RWPE2 (cell line): ENCODE data around the gene TSPAN5.
A peak's percentile ranks its signal among the peaks of the same experiment; 100 is the strongest.

ENCODE experiments used
- ATAC-seq: fragments of 200-7000 bp; cut with Tn5 transposase; 3 replicates; pipeline ENCODE4 v1.9.1; 2021; ENCODE audit warnings: low read depth
- DNase-seq: peaks from one replicate; pipeline ENCODE4 v3.0.0-alpha.2; 2020; ENCODE audit warnings: low spot score
- H3K27ac ChIP-seq: fragments of 450-650 bp; 2 replicates; pipeline ENCODE4 v1.5.1; 2017; ENCODE audit warnings: mild to moderate bottlenecking; ENCODE audit not compliant: poor library complexity, severe bottlenecking
- H3K27me3 ChIP-seq: fragments of 250-450 bp; sonication (Bioruptor Pico); 2 replicates; pipeline ENCODE4 v1.5.1; 2021; ENCODE audit warnings: mild to moderate bottlenecking, moderate library complexity; ENCODE audit not compliant: insufficient read depth, poor library complexity, severe bottlenecking
- H3K36me3 ChIP-seq: fragments of 250-450 bp; sonication (Bioruptor Pico); 2 replicates; pipeline ENCODE4 v1.5.1; 2020; ENCODE audit warnings: low read depth, mild to moderate bottlenecking, moderate library complexity
- H3K4me1 ChIP-seq: fragments of 250-450 bp; sonication (Bioruptor Pico); 2 replicates; pipeline ENCODE4 v1.5.1; 2021; ENCODE audit warnings: mild to moderate bottlenecking, moderate library complexity; ENCODE audit not compliant: insufficient read depth, poor library complexity, severe bottlenecking
- H3K4me3 ChIP-seq: fragments of 250-450 bp; sonication (Bioruptor Pico); 2 replicates; pipeline ENCODE4 v1.5.1; 2021; ENCODE audit warnings: mild to moderate bottlenecking, moderate library complexity; ENCODE audit not compliant: severe bottlenecking
- H3K9me3 ChIP-seq: fragments of 250-450 bp; sonication (Bioruptor Pico); 2 replicates; pipeline ENCODE4 v1.5.1; 2021; ENCODE audit warnings: mild to moderate bottlenecking, moderate library complexity; ENCODE audit not compliant: severe bottlenecking
- TF ChIP-seq, protein P1 (sequence below): fragments of 450-650 bp; IDR thresholded peaks from one replicate; pipeline ENCODE4 v1.5.1; 2017; ENCODE audit warnings: mild to moderate bottlenecking, moderate library complexity; ENCODE audit not compliant: poor library complexity, severe bottlenecking

TSPAN5 gene

DNA sequence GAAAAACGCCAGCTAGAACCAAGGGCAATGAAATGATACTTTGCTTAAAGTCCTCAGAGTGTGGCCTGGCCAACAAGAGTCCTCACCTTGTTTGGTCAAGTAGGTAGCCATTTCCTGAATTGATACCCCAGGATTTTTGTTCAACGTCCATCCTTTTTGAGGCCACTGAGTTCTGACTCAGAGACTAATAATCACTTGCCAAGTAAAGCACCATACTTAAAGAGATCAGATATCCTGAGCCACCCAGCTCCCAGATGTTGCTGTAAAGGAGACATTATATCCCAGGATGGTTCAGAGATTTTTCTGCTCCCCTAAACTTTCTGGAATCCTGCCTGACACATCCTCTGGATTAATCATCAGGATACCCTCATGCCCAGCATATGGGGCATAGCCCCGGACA is 206.3 kb downstream of the TSPAN5 start:
- ATAC-seq (no peak), DNase-seq (no peak)
- no peaks in the 10 kb centered on the region for H3K27me3 ChIP-seq
- H3K36me3 ChIP-seq: no peaks in the 10 kb centered on the region
- TF ChIP-seq, protein P1, sequence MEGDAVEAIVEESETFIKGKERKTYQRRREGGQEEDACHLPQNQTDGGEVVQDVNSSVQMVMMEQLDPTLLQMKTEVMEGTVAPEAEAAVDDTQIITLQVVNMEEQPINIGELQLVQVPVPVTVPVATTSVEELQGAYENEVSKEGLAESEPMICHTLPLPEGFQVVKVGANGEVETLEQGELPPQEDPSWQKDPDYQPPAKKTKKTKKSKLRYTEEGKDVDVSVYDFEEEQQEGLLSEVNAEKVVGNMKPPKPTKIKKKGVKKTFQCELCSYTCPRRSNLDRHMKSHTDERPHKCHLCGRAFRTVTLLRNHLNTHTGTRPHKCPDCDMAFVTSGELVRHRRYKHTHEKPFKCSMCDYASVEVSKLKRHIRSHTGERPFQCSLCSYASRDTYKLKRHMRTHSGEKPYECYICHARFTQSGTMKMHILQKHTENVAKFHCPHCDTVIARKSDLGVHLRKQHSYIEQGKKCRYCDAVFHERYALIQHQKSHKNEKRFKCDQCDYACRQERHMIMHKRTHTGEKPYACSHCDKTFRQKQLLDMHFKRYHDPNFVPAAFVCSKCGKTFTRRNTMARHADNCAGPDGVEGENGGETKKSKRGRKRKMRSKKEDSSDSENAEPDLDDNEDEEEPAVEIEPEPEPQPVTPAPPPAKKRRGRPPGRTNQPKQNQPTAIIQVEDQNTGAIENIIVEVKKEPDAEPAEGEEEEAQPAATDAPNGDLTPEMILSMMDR: no peak
- H3K9me3 ChIP-seq: no peaks in the 10 kb centered on the region
- H3K4me1 ChIP-seq: peaks cover 16% of the 10 kb centered on the region
- no peak overlapping the region for H3K27ac ChIP-seq
- H3K4me3 ChIP-seq: no peak overlapping the region

DNA sequence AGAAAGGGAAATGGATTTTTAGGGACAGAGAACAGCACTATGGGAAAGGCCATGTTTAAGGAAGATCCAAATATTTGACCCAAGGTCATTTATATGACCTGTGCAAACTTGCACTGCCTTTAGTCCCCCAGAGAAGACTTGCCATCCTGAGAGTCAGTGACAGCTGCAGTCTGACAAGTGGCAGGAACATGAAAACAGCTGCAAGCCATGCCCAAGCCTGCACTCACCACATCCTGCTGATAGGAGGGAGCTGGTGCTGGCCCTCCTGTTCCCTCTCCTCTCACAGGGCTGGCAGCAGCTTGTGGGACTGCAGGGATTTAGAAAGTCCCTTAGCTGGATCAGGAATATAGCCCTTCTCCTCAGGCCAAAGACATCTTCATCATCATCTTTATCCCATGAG is 209.5 kb downstream of the TSPAN5 start:
- H3K4me1 ChIP-seq: peaks cover 31% of the 10 kb centered on the region
- DNase-seq (no peak), ATAC-seq (no peak)
- no peaks in the 10 kb centered on the region for H3K36me3 ChIP-seq
- no peaks in the 10 kb centered on the region for H3K27me3 ChIP-seq
- TF ChIP-seq, protein P1: no peak
- no peak overlapping the region for H3K4me3 ChIP-seq
- H3K27ac ChIP-seq: peak overlapping the region; percentile 96
- H3K9me3 ChIP-seq: no peaks in the 10 kb centered on the region

DNA sequence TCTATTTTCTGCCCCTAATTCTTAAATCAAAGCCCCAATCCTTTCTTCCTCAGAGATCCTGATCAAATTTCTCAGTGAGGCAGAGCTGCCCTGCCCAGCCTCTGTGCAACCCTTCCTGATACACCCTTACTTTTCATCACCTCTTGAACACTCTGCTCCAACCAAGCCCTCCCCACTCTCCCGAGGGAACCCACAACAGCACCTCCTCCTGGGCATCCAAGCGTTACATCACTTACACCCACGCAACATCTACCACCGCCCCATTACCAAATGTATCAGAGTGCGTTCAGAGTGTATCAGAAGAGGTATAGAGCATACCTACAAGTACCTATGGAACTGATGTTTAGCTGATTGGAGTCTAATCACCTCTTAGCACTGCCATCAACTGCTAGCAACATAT is 210.8 kb downstream of the TSPAN5 start:
- Histone ChIP-seq H3K4me1 (peaks cover 31% of the 10 kb centered on the region), H3K27ac (peak overlapping the region; percentile 96)
- ATAC-seq: no peak

DNA sequence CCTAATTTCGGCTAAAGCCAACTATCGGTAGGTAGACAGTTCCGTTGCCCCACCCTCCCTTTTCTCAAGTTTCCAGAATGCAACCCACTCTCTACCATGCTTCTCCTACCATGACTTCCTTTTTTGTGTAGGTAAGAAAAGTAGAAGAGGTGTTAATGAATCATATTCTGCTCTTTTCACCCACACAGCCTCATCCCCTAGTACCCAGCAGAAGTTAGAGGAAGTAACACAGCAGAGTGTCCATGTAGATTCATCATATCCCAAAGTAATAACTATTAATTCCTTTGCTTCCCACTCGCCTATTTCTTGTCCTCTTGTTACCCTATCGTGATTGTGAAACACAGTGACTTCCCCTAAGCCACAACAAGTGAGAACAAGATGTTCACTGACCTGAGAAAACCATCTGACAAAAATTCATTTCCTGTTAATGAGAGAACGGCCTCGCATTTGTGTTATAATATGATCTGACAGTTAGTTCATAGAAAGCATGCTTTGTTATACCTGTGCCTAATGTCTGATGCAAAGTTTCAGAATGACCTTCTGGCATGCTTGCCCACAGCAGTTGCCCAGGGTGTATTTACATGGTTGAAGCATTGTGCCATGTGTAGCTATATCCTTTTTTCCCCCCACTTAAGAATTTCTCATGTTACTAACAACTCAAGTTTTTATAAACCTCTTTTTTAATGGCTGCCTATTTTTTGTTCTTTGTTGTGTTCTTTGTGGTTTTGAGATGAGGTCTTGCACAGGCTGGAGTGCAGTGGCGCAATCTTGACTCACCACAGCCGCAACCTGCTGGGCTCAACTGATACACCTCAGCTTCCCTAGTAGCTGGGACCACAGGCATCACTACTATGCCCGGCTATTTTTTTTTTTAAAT is 211.7 kb downstream of the TSPAN5 start:
- no peaks in the 10 kb centered on the region for H3K27me3 ChIP-seq
- peak; percentile 68 for DNase-seq
- H3K36me3 ChIP-seq: peaks cover 10% of the 10 kb centered on the region; the same call in 1 of the 2 replicates
- no peaks in the 10 kb centered on the region for H3K9me3 ChIP-seq
- TF ChIP-seq, protein P1: no peak
- peak; percentile 92 for ATAC-seq
- H3K4me3 ChIP-seq: no peak overlapping the region
- H3K4me1 ChIP-seq: peaks cover 31% of the 10 kb centered on the region
- H3K27ac ChIP-seq: peak overlapping the region; percentile 96

More for the DNA sequence above, 210.8 kb downstream of the TSPAN5 start:
- 0 out of 2 replicates have a peak, but pooled peaks cover 1% of the 10 kb centered on the region for H3K36me3 ChIP-seq
- no peak for DNase-seq
- H3K4me3 ChIP-seq: no peak overlapping the region
- H3K27me3 ChIP-seq: no peaks in the 10 kb centered on the region
- TF ChIP-seq, protein P1: no peak
- no peaks in the 10 kb centered on the region for H3K9me3 ChIP-seq

DNA sequence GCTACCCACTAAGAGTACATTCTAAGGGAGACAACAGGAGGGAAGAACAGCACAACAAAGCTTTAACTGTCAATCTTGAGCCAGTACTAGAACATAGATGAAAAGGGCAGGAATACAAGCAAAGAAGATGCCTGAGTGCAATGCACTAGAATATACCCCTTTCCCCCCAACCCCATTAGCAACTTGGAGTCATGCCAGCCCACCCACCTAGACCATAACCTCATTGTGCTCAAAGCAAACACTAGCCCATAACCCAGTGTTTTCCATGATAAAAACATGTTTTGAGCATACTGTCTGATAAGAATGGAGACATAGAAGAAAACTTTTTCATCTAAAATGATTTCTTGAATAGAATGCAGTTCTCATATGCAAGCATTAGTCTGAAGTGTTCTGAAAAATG is 214.0 kb downstream of the TSPAN5 start:
- DNase-seq (no peak), ATAC-seq (no peak)
- TF ChIP-seq, protein P1: no peak
- H3K27me3 ChIP-seq: no peaks in the 10 kb centered on the region
- peak overlapping the region; percentile 96 for H3K27ac ChIP-seq
- H3K9me3 ChIP-seq: no peaks in the 10 kb centered on the region
- no peak overlapping the region for H3K4me3 ChIP-seq
- peaks cover 31% of the 10 kb centered on the region for H3K4me1 ChIP-seq
- peaks cover 14% of the 10 kb centered on the region for H3K36me3 ChIP-seq
